Measurements from ENCODE around the gene KITLG. TPM values are rescaled to one million over a fixed set of nuclear protein-coding genes. Genes with fewer than 3 reads are reported as not detected.

KITLG gene
- total and polyA plus RNA-seq, 9 donors: 5.0 to 22.6 (median 9.5) TPM

- Histone ChIP-seq H3K36me3 (no peaks in the 10 kb centered on the region), H3K27ac (no peak overlapping the region)
- intact Hi-C loops (cut with DNase I): no loop called here
Observed at GRCh38 chr12:88496429-88496828, 83.8 kb downstream of the KITLG start.

GRCh38 chr12:88495031-88495430, 85.2 kb downstream of the KITLG start:
- Histone ChIP-seq H3K27me3 (no peaks in the 10 kb centered on the region), H3K36me3 (no peaks in the 10 kb centered on the region), H3K27ac (no peak overlapping the region), H3K4me3 (no peak overlapping the region), H3K4me1 (ENCODE audit: insufficient read depth) (no peaks in the 10 kb centered on the region), H3K9me3 (no peaks in the 10 kb centered on the region)
- DNase-seq: no peak
- intact Hi-C loops (cut with DNase I): no loop called here
- 99 to 100% (median 100%) methylated on average over 1 of the region's 1 CpG for WGBS, 3 donors
- no peak for TF ChIP-seq EP300 (IDR thresholded peaks at IDR 0.05)
- no peak for TF ChIP-seq CTCF (IDR thresholded peaks at IDR 0.05)
- TF ChIP-seq POLR2A (IDR thresholded peaks at IDR 0.05): no peak

More at GRCh38 chr12:88496429-88496828, 83.8 kb downstream of the KITLG start:
- H3K4me1 ChIP-seq (ENCODE audit: insufficient read depth): no peaks in the 10 kb centered on the region
- no peaks in the 10 kb centered on the region for H3K9me3 ChIP-seq
- no peak for DNase-seq
- no peak for TF ChIP-seq POLR2A (IDR thresholded peaks at IDR 0.05)
- TF ChIP-seq EP300 (IDR thresholded peaks at IDR 0.05): no peak
- TF ChIP-seq CTCF (IDR thresholded peaks at IDR 0.05): no peak
- H3K4me3 ChIP-seq: no peak overlapping the region
- no peaks in the 10 kb centered on the region for H3K27me3 ChIP-seq
- WGBS, 3 donors: 94 to 97% (median 97%) methylated on average over 3 of the region's 3 CpGs

- no peaks in the 10 kb centered on the region for H3K4me1 ChIP-seq (ENCODE audit: insufficient read depth)
- H3K27me3 ChIP-seq: no peaks in the 10 kb centered on the region
- H3K36me3 ChIP-seq: no peaks in the 10 kb centered on the region
- TF ChIP-seq EP300 (IDR thresholded peaks at IDR 0.05) (no peak), POLR2A (IDR thresholded peaks at IDR 0.05) (no peak), CTCF (IDR thresholded peaks at IDR 0.05) (no peak)
- no peak for DNase-seq
- no peak overlapping the region for H3K4me3 ChIP-seq
- no peaks in the 10 kb centered on the region for H3K9me3 ChIP-seq
- intact Hi-C loops (cut with DNase I): no loop called here
- 86 to 98% (median 96%) methylated on average over 1 of the region's 1 CpG for WGBS, 3 donors
- no peak overlapping the region for H3K27ac ChIP-seq
Observed at GRCh38 chr12:88494520-88494919, 85.8 kb downstream of the KITLG start.

GRCh38 chr12:88493636-88494035, 86.6 kb downstream of the KITLG start:
- Histone ChIP-seq H3K9me3 (no peaks in the 10 kb centered on the region), H3K4me1 (ENCODE audit: insufficient read depth) (no peaks in the 10 kb centered on the region), H3K27ac (no peak overlapping the region), H3K4me3 (no peak overlapping the region), H3K36me3 (no peaks in the 10 kb centered on the region), H3K27me3 (no peaks in the 10 kb centered on the region)
- TF ChIP-seq EP300 (IDR thresholded peaks at IDR 0.05) (no peak), POLR2A (IDR thresholded peaks at IDR 0.05) (no peak), CTCF (IDR thresholded peaks at IDR 0.05) (no peak)
- no peak for DNase-seq
- intact Hi-C loops (cut with DNase I): no loop called here
- WGBS, 3 donors: 44 to 60% (median 57%) methylated on average over 2 of the region's 2 CpGs

Data from ovary (tissue), 9 donors.